ENCODE results near the gene NPL.

- TF ChIP-seq CTCF (IDR thresholded peaks at IDR 0.05; ENCODE audit: insufficient read depth, low read length) (no peak), REST (IDR thresholded peaks at IDR 0.05; ENCODE audit: insufficient replicate concordance, low read depth) (no peak)
Measured at GRCh38 chr1:182795563-182796228, 6.1 kb downstream of the NPL start.

Measured in HL-60 (cell line).